H1 (cell line): ENCODE results near the gene TIMELESS. TPM values are rescaled to one million over a fixed set of nuclear protein-coding genes. Genes with fewer than 3 reads are reported as not detected.

Source experiments
- CTCF ChIA-PET: fragments of 300-600 bp; sonication (Branson Sonifier 250); formaldehyde crosslinking; loops from one replicate; lab custom pipeline; 2021; ENCODE audit not compliant: partially characterized antibody; lab: Charles Lee
- POLR2A ChIA-PET: fragments of 300-600 bp; sonication (Branson Sonifier 250); formaldehyde crosslinking; loops from one replicate; lab custom pipeline; 2021; ENCODE audit warnings: inconsistent platforms; ENCODE audit not compliant: partially characterized antibody; lab: Charles Lee
- DNase-seq, 2 experiments: peaks; one replicate each; pipeline versions ENCODE4 v3.0.0 to v3.0.0-alpha.2; 2010 to 2022; ENCODE audit warnings: low spot score in 2 of 2, low read depth in 1 of 2, mixed read lengths in 1 of 2
- FAIRE-seq: peaks from 2 replicates; lab custom pipeline; 2011; peaks lifted over from hg19 to GRCh38; lab: Jason Lieb, UNC
- H2AFZ ChIP-seq: 2 replicates; pipeline ENCODE4 v1.8.1; 2012; ENCODE audit warnings: low read length, inconsistent platforms
- H2AK5ac ChIP-seq: 2 replicates; pipeline ENCODE4 v1.6.1; 2013; ENCODE audit warnings: low read depth, low read length
- H2BK120ac ChIP-seq: replicated peaks from 2 replicates; pipeline ENCODE3; 2013; ENCODE audit warnings: low read depth, low read length, inconsistent platforms
- H2BK12ac ChIP-seq: 2 replicates; pipeline ENCODE4 v1.6.1; 2013; ENCODE audit warnings: low read depth, low read length
- H2BK15ac ChIP-seq: 2 replicates; pipeline ENCODE4 v1.6.1; 2013; ENCODE audit warnings: low read length
- H2BK20ac ChIP-seq: 2 replicates; pipeline ENCODE4 v1.6.1; 2013; ENCODE audit warnings: low read length
- H2BK5ac ChIP-seq: 2 replicates; pipeline ENCODE4 v1.6.1; 2013; ENCODE audit warnings: low read depth, low read length
- H3K14ac ChIP-seq: 2 replicates; pipeline ENCODE4 v1.6.1; 2013; ENCODE audit warnings: inconsistent platforms; ENCODE audit not compliant: insufficient read length
- H3K18ac ChIP-seq: 2 replicates; pipeline ENCODE4 v1.6.1; 2013; ENCODE audit warnings: low read length; ENCODE audit errors: extremely low read depth
- H3K23ac ChIP-seq: 2 replicates; pipeline ENCODE4 v1.6.1; 2013; ENCODE audit warnings: inconsistent platforms; ENCODE audit not compliant: insufficient read length
- H3K23me2 ChIP-seq: 2 replicates; pipeline ENCODE4 v1.6.1; 2013; ENCODE audit warnings: low read depth, low read length
- H3K27ac ChIP-seq: 2 replicates; pipeline ENCODE4 v1.6.1; 2011; ENCODE audit warnings: low read depth, low read length, inconsistent platforms
- H3K27me3 ChIP-seq, 4 experiments: replicated peaks in 1 of 4; 1 replicate in 1 of 4; 2 replicates in 3 of 4; pipeline versions ENCODE4 v1.6.1 to v1.8.1; 2011 to 2013; ENCODE audit warnings: low read length in 3 of 4, mild to moderate bottlenecking in 3 of 4, inconsistent platforms in 2 of 4, mixed read lengths in 2 of 4, moderate library complexity in 1 of 4; ENCODE audit not compliant: control insufficient read depth in 3 of 4, insufficient read depth in 3 of 4; ENCODE audit errors: extremely low read depth in 1 of 4
- H3K36me3 ChIP-seq, 4 experiments: 2 replicates each; pipeline versions ENCODE4 v1.6.1 to v1.8.1; 2011 to 2013; ENCODE audit warnings: mild to moderate bottlenecking in 4 of 4, low read length in 3 of 4, moderate library complexity in 2 of 4, control low read depth in 1 of 4, inconsistent platforms in 1 of 4; ENCODE audit not compliant: insufficient read depth in 4 of 4, control insufficient read depth in 2 of 4
- H3K4ac ChIP-seq: replicated peaks from 2 replicates; pipeline ENCODE3; 2013; ENCODE audit warnings: low read length, low read depth, mixed read lengths, inconsistent platforms; ENCODE audit not compliant: insufficient read length
- H3K4me1 ChIP-seq, 4 experiments: replicated peaks in 1 of 4; 1 replicate in 1 of 4; 2 replicates in 3 of 4; pipeline versions ENCODE4 v1.6.1 to v1.8.1; 2011 to 2013; ENCODE audit warnings: low read length in 3 of 4, inconsistent platforms in 2 of 4, mixed read lengths in 1 of 4; ENCODE audit not compliant: insufficient read depth in 4 of 4, control insufficient read depth in 3 of 4
- H3K4me2 ChIP-seq, 2 experiments: 2 replicates each; pipeline versions ENCODE4 v1.6.1 to v1.8.1; 2011 to 2013; ENCODE audit warnings: low read depth in 2 of 2, low read length in 2 of 2, control low read depth in 1 of 2, inconsistent platforms in 1 of 2, mild to moderate bottlenecking in 1 of 2; ENCODE audit not compliant: insufficient read depth in 1 of 2
- H3K4me3 ChIP-seq, 4 experiments: fragments of 200-600, 300-600 bp in 1 of 4; sonication (generic), shearing (Covaris generic), sonication (Bioruptor Twin) in 1 of 4; 2 replicates each; pipeline versions ENCODE4 v1.5.1 to v1.8.1; 2011 to 2016; ENCODE audit warnings: low read length in 4 of 4, low read depth in 3 of 4, control low read depth in 2 of 4, inconsistent platforms in 2 of 4, mild to moderate bottlenecking in 2 of 4, mixed read lengths in 1 of 4, moderate library complexity in 1 of 4; ENCODE audit not compliant: insufficient read depth in 2 of 4; ENCODE audit errors: extremely low read depth in 1 of 4
- H3K56ac ChIP-seq: replicated peaks from 2 replicates; pipeline ENCODE3; 2013; ENCODE audit warnings: low read depth, mild to moderate bottlenecking, mixed read lengths, low read length, inconsistent platforms; ENCODE audit not compliant: insufficient read length
- H3K79me1 ChIP-seq: 2 replicates; pipeline ENCODE4 v1.6.1; 2013; ENCODE audit warnings: low read depth, low read length, control low read depth
- H3K79me2 ChIP-seq, 2 experiments: 2 replicates each; pipeline versions ENCODE4 v1.6.1 to v1.8.1; 2012 to 2013; ENCODE audit warnings: low read length in 2 of 2, mild to moderate bottlenecking in 2 of 2, inconsistent platforms in 1 of 2; ENCODE audit not compliant: insufficient read depth in 2 of 2, control insufficient read depth in 1 of 2
- H3K9ac ChIP-seq, 4 experiments: replicated peaks in 1 of 4; 1 replicate in 1 of 4; 2 replicates in 3 of 4; pipeline versions ENCODE4 v1.6.1 to v1.8.1; 2011 to 2013; ENCODE audit warnings: low read depth in 3 of 4, low read length in 3 of 4, control low read depth in 2 of 4, mild to moderate bottlenecking in 2 of 4, moderate library complexity in 2 of 4, inconsistent platforms in 1 of 4; ENCODE audit errors: extremely low read depth in 1 of 4
- H3K9me3 ChIP-seq, 2 experiments: 2 replicates each; pipeline versions ENCODE4 v1.6.1 to v1.8.1; 2012 to 2013; ENCODE audit warnings: mild to moderate bottlenecking in 2 of 2, moderate library complexity in 2 of 2, control low read depth in 1 of 2, inconsistent platforms in 1 of 2, low read depth in 1 of 2, low read length in 1 of 2, mixed read lengths in 1 of 2; ENCODE audit not compliant: insufficient read depth in 2 of 2
- H4K20me1 ChIP-seq, 2 experiments: replicated peaks in 1 of 2; 2 replicates each; pipeline versions ENCODE3 to v1.8.1; 2011 to 2013; ENCODE audit warnings: inconsistent platforms in 2 of 2, low read length in 2 of 2, mild to moderate bottlenecking in 1 of 2; ENCODE audit not compliant: insufficient read depth in 2 of 2, control insufficient read depth in 1 of 2
- H4K5ac ChIP-seq: 2 replicates; pipeline ENCODE4 v1.6.1; 2013; ENCODE audit warnings: low read length, low read depth, mixed read lengths, inconsistent platforms; ENCODE audit not compliant: insufficient read length
- H4K8ac ChIP-seq: 2 replicates; pipeline ENCODE4 v1.8.0; 2013; ENCODE audit warnings: mild to moderate bottlenecking, moderate library complexity, low read length, inconsistent platforms; ENCODE audit not compliant: insufficient read depth; ENCODE audit errors: extremely low read depth
- H4K91ac ChIP-seq: replicated peaks from 2 replicates; pipeline ENCODE3; 2013; ENCODE audit warnings: low read length, mixed read lengths, inconsistent platforms; ENCODE audit not compliant: insufficient read length
- CHD1 ChIP-seq: IDR thresholded peaks from 2 replicates; pipeline ENCODE4 v1.6.1; 2012; ENCODE audit warnings: low read depth, low read length, improper control_type of control experiment
- HDAC6 ChIP-seq: IDR thresholded peaks from one replicate; pipeline ENCODE4 v1.7.1; 2012; ENCODE audit warnings: low read depth, mild to moderate bottlenecking, inconsistent platforms, low read length, moderate library complexity
- KDM4A ChIP-seq: IDR thresholded peaks from one replicate; pipeline ENCODE4 v1.7.1; 2012; ENCODE audit warnings: low read depth, mild to moderate bottlenecking, moderate library complexity, low read length, inconsistent platforms; ENCODE audit not compliant: severe bottlenecking
- MAFK ChIP-seq: IDR thresholded peaks from 2 replicates; pipeline ENCODE4 v1.6.1; 2012; ENCODE audit warnings: low read depth, mild to moderate bottlenecking, improper control_type of control experiment, low read length
- PHF8 ChIP-seq: fragments of 200-600 bp; sonication (generic); conservative IDR thresholded peaks from 2 replicates; pipeline ENCODE4 v1.7.1; 2012; ENCODE audit warnings: low read depth, mild to moderate bottlenecking, inconsistent platforms, low read length, moderate library complexity
- RFX5 ChIP-seq: IDR thresholded peaks from 2 replicates; pipeline ENCODE4 v1.6.1; 2011; ENCODE audit warnings: low read depth, low read length, improper control_type of control experiment, borderline replicate concordance
- SAP30 ChIP-seq: fragments of 300-600 bp; sonication (generic); IDR thresholded peaks from 2 replicates; pipeline ENCODE4 v1.7.1; 2012; ENCODE audit warnings: low read length, moderate library complexity, mild to moderate bottlenecking, inconsistent platforms; ENCODE audit not compliant: insufficient read depth, insufficient replicate concordance
- TBP ChIP-seq: IDR thresholded peaks from 2 replicates; pipeline ENCODE4 v1.6.1; 2011; ENCODE audit warnings: low read depth, low read length, improper control_type of control experiment
- WGBS, 2 experiments: shearing (Covaris generic) in 1 of 2; methylation state at CpG; one replicate each; pipeline versions ENCODE4 v1.1.6 to v1.1.7; 2013 to 2015; ENCODE audit warnings: low lambda C conversion rate in 2 of 2, mixed read lengths in 2 of 2, inconsistent platforms in 1 of 2, low coverage in 1 of 2, missing lambda C conversion rate in 1 of 2; ENCODE audit not compliant: insufficient replicate concordance in 2 of 2, insufficient coverage in 1 of 2, insufficient read length in 1 of 2; ENCODE audit errors: extremely low coverage in 1 of 2, missing lambda C conversion rate in 1 of 2; 5-methylcytosine and 5-hydroxymethylcytosine counted together
- long read RNA-seq, 2 experiments: library from RNA in 1 of 2; library from capped mRNA in 1 of 2; stranded (forward); transcript quantifications; one replicate each; pipeline ENCODE4 v2.0.0, GENCODE V29; 2021; ENCODE audit warnings: inconsistent platforms in 1 of 2
- polyA minus RNA-seq, 3 experiments: library from RNA; depleted of rRNA, polyadenylated mRNA; stranded (reverse); fragments of >200 nt; gene quantifications; 1 replicate in 2 of 3; 2 replicates in 1 of 3; pipeline ENCODE4 v1.2.3, GENCODE V29; 2011
- polyA plus RNA-seq, 7 experiments: library from polyadenylated mRNA; depleted of rRNA in 3 of 7; stranded (reverse) in 5 of 7; unstranded in 2 of 7; fragments of >200 nt in 5 of 7; fragments of 200-250 nt in 2 of 7; gene quantifications; 1 replicate in 5 of 7; 2 replicates in 1 of 7; 4 replicates in 1 of 7; pipeline versions ENCODE4 v1.2.1 to v1.2.3, GENCODE V29; 2011 to 2013; ENCODE audit warnings: missing spikeins in 2 of 7, mixed read lengths in 2 of 7
- total RNA-seq: library from RNA; stranded (reverse); fragmentation: NEBNext Ultra II Directional; extraction: Animal tissue kit (Norgen Biotek cat#: 25700); gene quantifications from 2 replicates; pipeline ENCODE4 v1.2.1, GENCODE V29; 2021

The TIMELESS gene
- total RNA-seq = 86.7 and 88.7 TPM in 2 replicates
- 17.1 and 19.9 TPM in 2 replicates for polyA plus RNA-seq (2011; rRNA removed)
- 21.8 TPM for polyA plus RNA-seq (2011; cell fraction: cytosol; rRNA removed)
- polyA plus RNA-seq (2011; cell fraction: nucleus; rRNA removed) = 52.0 TPM
- polyA plus RNA-seq (2012, experiment 1 of 2) = 77.7 to 86.4 TPM (median 79.8 TPM) in 4 replicates
- polyA plus RNA-seq (2012, experiment 2 of 2) = 27.5 TPM
- polyA plus RNA-seq (2013, experiment 1 of 2) = 40.2 TPM
- polyA plus RNA-seq (2013, experiment 2 of 2) = 39.6 TPM
- polyA minus RNA-seq (2011; rRNA and poly(A)+ RNA removed) = 23.3 and 29.1 TPM in 2 replicates
- polyA minus RNA-seq (2011; cell fraction: cytosol; rRNA and poly(A)+ RNA removed) = 23.2 TPM
- 29.4 TPM for polyA minus RNA-seq (2011; cell fraction: nucleus; rRNA and poly(A)+ RNA removed)
- long read RNA-seq, experiment 1, partial matches to known transcripts = 36 of 39 reads
- long read RNA-seq, experiment 1, other reads (novel, unspliced or antisense) = 3 of 39 reads
- long read RNA-seq, experiment 2, full-length matches to known transcripts = 4 of 22 reads
- long read RNA-seq, experiment 2, partial matches to known transcripts = 14 of 22 reads
- long read RNA-seq, experiment 2, other reads (novel, unspliced or antisense) = 4 of 22 reads

- ChIA-PET POLR2A (interaction anchor here (0.8 to 7.3 kb wide), 23 partner anchors 12 to 294 kb away, joined by 3 to 74 read pairs (median 4); partner anchors contain the start of genes CNPY2, CS, PAN2 and SPRYD4), CTCF (interaction anchor here (0.7 to 12.4 kb wide), 12 partner anchors 12 to 141 kb away, joined by 3 to 124 read pairs (median 3); partner anchors contain the start of genes CNPY2 and STAT2)
- Histone ChIP-seq H2BK15ac (peak within 1 kb of the TSS; percentile 92; the same call in 1 of the 2 replicates), H3K4me2 (peak within 1 kb of the TSS; percentile 62 to 88), H3K27ac (peak within 1 kb of the TSS; percentile 93), H3K18ac (peak within 1 kb of the TSS; percentile 96), H3K79me2 (peaks cover 0 to 19% of the 10 kb centered on the region in 2 experiments; a peak in 3 of 4 replicates), H3K27me3 (no peaks in the 10 kb centered on the region), H3K56ac (peak within 1 kb of the TSS; percentile 92), H3K4ac (peak within 1 kb of the TSS; percentile 94), H2BK12ac (peak within 1 kb of the TSS; percentile 95; the same call in 1 of the 2 replicates), H3K4me3 (peak within 1 kb of the TSS; percentile 52 to 90 (median 70)), H3K36me3 (peaks cover 0 to 5% (median under 1%) of the 10 kb centered on the region in 4 experiments; a peak in 1 of 8 replicates), H3K23ac (no peak within 1 kb of the TSS), H2BK5ac (peak within 1 kb of the TSS; percentile 84), H2AK5ac (no peak within 1 kb of the TSS), H2BK20ac (peak within 1 kb of the TSS; percentile 6; the same call in 1 of the 2 replicates), H3K9me3 (peaks cover 7% of the 10 kb centered on the region in 2 experiments; a peak in 2 of 4 replicates), H3K23me2 (no peaks in the 10 kb centered on the region; the same call in 1 of the 2 replicates), H3K4me1 (peaks cover 3 to 6% (median 5%) of the 10 kb centered on the region in 4 experiments; a peak in 5 of 7 replicates), H2AFZ (no peak within 1 kb of the TSS; the same call in 1 of the 2 replicates), H4K5ac (peak within 1 kb of the TSS; percentile 92), H4K91ac (peak within 1 kb of the TSS; percentile 61), H4K20me1 (no peaks in the 10 kb centered on the region), H4K8ac (peak within 1 kb of the TSS; percentile 96), H3K79me1 (no peaks in the 10 kb centered on the region), H2BK120ac (no peak within 1 kb of the TSS), H3K9ac (peak within 1 kb of the TSS; percentile 82 to 94 (median 90)), H3K14ac (no peak within 1 kb of the TSS)
- FAIRE-seq (no peak), DNase-seq (peak; percentile 67 to 95)
- WGBS, 2 experiments = 2% methylated on average over 55 of the region's 58 CpGs; no CpG with 5 or more reads in 1 of the 2 experiments
- TF ChIP-seq MAFK (no peak), SAP30 (no peak), KDM4A (peak; percentile 31), HDAC6 (no peak), CHD1 (no peak), TBP (peak; percentile 77), RFX5 (no peak), PHF8 (peak; percentile 96)
These were observed at the start of gene TIMELESS for GRCh38 chr12:56448860-56449621. TIMELESS (minus strand) TSS chr12:56449426; CDS start chr12:56434170, 15,256 bp downstream.
